HG02943 (cell line): ENCODE data around the gene IRF7.

Experiments used
- ATAC-seq: cut with Tn5 transposase; IDR thresholded peaks from one replicate; pipeline ENCODE4 v1.9.1; 2021; ENCODE audit warnings: mild to moderate bottlenecking, low read depth, moderate library complexity; ENCODE audit not compliant: unreplicated experiment

Gene IRF7

DNA sequence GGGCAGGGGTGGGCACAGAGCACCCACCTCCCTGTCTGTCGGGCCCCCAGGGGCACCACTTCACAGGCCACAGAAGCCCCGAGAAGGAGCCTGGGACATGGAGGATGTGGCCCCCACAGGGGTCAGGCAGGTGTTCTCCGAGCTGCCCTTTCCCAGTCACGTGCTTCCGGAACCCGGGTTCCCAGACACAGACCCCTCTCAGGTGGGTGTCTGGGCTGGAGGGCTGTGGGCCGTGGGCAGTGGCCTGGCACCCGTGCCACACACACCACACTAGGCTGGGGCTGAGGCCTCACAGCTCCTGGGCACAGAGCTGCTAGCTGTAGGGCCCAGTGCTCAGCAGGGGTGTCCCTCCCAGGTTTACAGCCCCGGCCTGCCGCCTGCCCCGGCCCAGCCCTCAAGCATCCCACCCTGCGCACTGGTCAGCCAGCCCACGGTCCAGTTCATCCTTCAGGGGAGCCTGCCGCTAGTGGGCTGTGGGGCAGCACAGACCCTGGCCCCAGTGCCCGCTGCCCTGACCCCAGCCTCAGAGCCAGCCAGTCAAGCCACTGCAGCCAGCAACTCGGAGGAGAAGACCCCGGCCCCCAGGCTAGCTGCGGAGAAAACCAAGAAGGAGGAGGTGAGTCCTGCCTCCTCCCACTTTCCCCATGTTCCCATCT, 5.5 kb downstream of the IRF7 start:
- ATAC-seq: no peak

DNA sequence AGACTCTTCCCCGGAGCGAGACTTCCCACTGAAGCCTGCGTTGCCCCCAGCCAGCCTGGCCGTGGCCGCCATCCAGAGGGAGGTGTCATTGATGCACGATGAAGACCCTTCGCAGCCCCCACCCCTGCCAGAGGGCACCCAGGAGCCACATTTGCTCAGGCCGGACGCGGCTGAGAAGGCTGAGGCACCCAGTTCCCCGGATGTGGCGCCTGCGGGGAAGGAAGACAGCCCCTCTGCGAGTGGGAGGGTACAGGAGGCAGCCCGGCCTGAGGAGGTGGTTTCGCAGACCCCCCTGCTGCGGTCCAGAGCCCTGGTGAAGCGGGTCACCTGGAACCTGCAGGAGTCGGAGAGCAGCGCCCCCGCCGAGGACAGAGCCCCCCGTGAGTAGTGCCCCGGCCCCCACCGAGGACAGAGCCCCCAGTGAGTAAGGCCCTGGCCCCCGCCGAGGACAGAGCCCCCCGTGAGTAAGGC, 6.4 kb downstream of the IRF7 start:
- no peak for ATAC-seq

DNA sequence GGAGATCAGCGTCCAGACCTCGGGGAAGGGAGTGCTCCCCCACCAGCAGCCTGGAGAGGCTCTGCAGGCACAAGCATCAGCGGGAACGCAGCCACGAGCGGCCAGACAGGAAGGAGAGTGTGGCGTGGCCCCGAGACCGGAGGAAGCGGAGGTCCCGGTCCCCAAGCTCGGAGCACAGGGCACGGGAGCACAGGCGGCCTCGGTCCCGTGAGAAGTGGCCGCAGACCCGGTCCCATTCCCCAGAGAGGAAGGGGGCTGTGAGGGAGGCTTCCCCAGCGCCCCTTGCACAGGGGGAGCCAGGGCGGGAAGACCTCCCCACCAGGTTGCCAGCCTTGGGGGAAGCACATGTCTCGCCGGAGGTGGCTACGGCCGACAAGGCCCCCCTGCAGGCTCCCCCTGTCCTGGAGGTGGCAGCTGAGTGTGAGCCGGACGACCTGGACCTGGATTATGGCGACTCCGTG, 6.9 kb downstream of the IRF7 start:
- ATAC-seq: no peak

DNA sequence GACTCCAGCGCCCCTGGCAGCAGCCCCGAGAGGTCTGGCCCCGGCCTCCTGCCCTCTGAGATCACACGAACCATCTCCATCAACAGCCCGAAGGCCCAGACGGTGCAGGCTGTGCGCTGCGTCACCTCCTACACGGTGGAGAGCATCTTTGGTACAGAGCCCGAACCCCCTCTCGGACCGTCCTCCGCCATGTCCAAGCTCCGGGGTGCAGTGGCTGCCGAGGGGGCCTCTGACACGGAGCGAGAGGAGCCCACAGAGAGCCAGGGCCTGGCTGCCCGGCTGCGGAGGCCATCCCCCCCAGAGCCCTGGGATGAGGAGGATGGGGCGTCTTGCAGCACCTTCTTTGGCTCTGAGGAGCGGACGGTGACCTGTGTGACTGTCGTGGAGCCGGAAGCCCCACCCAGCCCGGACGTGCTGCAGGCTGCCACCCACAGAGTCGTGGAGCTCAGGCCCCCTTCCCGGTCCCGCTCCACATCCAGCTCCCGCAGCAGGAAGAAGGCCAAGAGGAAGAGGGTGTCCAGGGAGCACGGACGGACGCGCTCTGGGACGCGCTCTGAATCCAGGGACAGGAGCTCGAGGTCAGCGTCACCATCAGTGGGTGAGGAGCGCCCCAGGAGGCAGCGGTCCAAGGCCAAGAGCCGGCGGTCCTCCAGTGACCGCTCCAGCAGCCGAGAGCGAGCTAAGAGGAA, 7.6 kb downstream of the IRF7 start:
- no peak for ATAC-seq

DNA sequence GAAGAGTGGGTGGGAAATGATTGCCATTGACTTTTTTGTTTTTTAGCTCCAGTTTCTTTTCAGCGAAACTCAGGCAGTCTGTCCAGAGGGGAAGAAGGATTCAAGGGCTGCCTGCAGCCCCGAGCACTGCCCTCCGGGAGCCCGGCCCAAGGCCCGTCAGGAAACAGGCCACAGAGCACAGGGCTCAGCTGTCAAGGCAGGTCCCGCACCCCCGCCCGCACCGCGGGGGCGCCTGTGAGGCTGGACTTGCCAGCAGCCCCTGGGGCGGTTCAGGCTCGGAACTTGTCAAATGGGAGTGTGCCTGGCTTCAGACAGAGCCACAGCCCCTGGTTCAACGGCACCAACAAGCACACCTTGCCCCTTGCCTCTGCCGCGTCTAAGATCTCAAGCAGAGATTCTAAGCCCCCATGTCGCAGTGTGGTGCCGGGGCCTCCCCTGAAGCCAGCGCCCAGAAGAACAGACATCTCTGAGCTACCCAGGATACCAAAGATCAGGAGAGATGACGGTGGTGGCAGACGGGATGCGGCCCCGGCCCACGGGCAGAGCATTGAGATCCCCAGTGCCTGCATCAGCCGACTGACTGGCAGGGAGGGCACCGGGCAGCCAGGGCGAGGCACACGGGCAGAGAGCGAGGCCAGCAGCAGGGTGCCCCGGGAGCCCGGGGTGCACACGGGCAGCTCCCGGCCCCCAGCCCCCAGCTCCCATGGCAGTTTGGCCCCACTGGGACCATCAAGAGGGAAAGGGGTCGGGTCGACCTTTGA, 8.6 kb downstream of the IRF7 start:
- ATAC-seq: no peak

DNA sequence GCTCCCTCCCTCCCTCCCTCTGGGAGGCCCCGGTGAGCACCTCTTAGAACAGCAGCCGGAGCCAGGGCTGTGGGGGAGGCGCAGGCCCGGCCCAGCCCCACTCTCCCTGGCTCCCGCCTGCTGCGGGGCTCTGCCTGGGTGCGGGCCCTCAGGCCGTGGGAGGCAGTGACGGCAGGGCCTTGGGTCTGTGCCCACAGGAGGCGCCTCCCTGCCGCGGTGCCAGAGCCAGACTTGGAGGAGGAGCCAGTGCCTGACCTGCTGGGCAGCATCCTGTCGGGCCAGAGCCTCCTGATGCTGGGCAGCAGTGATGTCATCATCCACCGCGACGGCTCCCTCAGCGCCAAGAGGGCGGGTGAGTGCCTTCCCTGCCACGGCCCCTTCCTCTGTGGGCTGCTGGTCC, 9.5 kb downstream of the IRF7 start:
- no peak for ATAC-seq

DNA sequence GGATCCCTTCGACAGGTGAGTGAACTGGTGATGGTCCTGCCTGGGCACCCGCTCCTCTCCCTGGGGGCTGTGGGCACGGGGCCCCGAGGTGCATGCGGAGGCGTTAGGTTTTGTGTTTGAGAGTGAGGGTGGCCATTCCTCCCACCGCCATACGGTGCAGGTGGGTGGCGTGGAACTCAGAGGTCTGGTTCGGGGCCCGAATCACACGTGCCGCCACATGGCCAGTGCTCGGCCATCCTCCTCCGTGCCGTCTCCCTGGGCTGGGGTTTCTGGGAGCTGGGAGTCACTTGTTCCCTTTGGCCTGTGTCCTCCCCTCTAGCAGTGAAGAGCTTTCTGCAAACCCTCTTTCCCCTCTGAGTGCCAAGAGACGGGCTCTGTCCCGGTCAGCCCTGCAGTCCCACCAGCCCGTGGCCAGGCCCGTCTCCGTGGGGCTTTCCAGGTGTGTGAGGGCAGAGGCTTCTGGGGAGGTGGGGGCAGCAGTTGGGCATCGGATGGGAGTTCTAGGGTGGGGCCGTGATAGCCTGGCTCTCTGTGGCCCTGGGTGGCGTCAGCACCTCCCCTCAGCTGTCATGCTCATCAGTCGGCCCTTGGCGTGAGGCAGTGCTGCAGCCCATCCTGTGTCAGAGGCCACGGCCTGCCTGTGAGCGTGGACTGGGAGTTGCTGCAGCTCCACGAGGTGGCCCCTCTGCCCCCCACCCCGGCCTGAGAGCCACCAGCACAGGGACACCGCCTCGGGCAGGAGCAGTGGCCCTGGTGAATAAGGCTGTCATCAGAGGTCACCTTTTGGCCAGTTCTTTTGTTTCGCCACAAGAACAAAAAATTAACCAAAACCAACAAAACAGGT, 10.2 kb downstream of the IRF7 start:
- ATAC-seq: no peak

DNA sequence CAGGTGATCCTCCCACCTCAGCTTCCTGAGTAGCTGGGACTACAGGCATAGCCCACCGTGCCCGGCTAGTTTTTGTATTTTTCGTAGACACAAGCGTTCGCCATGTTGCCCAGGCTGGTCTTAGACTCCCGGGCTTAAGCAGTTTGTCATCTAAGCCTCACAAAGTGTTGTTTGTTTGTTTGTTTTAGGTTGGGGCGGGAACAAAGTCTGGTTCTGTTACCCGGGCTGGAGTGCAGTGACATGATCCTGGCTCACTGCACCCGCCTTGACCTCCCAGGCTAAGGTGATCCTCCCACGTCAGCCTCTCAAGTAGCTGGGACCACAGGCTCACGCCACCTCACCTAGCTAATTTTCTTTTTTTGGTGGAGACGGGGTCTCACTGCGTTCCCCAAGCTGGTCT, 12.6 kb downstream of the IRF7 start:
- no peak for ATAC-seq

DNA sequence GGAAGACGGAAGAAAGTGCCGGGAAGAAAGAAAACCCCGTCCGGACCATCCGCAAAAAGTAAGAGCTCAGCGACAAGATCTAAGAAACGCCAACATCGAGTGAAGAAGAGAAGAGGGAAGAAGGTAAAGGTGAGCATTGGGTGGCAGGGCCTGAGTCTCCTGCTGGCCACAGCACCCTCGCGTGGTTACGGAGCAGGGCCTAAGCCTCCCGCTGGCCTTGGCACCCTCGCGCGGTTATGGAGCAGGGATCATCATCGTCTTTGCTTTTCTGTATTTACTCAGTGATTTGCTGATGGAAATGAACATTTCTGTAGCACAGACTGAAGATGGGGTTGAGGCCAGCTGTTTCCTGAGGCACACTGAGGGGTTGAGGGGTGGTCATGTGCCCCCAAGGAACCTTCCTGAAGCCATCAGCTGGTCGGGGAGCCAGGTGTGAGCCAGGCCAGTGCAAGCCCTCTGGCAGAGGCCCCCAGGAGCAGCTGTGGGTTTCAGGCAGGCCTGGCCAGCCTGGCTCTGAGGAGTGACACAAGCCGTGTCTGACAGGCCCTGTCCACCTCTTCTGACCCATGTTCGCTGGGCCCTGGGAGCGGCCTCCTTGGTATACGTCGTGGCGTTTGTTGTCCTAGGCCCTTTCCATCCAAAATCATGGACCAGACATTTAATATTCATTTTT, 14.0 kb downstream of the IRF7 start:
- ATAC-seq: no peak

DNA sequence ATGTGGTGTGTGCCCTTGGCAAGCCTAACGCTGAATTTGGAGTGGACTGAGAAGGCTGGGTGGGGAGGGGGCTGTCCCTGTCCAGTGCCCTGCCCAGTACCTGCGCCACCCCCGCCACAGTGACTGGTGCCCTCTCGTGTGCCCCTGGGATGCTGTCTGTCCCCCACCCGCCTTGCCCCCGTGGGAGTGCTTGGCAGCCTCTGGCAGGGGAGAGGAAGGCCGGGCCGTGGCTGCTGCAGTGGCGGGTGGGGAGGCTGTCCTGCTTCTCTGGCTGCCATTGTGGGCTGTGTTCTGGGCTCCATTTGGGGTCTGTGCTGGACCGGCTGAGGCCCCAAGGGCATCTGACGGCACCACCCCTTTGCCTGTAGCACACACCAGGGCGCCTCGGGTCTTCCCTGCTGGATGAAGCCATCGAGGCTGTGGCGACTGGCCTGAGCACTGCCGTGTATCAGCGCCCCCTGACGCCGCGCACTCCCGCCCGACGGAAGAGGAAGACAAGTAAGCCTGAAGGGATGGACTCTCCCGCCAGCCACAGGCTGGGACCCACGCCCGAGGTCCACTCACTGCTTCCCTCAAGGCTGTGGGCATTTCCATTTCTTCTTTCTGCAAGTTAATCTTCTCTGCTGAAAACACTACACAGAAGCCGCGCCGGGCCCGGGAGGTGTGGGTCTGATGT, 17.6 kb downstream of the IRF7 start:
- no peak for ATAC-seq

DNA sequence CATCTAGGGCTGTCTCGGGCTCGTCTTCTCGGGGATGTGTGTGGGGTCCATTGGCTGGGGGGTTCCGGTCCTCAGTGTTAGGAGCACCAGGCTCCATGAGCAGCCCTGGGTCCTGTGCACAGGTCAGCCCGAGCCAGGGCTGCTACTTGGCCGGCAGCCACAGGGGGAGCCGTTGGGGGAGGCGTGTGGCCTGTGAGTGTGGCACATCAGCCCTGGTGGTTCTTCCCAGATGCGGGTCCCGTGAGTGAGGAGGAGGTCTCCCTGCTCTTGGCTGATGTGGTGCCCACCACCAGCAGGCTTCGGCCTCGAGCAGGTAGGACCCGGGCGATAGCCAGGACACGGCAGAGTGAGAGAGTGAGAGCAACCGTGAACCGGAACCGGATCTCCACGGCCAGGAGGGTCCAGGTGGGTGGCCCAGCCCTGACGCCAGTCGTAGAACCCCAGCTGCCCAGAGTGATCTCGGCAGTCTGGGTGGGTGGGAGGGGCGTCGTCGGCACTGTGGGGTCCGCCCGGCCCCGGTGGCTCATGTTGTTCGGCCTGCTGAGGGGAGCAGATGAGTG, 18.5 kb downstream of the IRF7 start:
- no peak for ATAC-seq

DNA sequence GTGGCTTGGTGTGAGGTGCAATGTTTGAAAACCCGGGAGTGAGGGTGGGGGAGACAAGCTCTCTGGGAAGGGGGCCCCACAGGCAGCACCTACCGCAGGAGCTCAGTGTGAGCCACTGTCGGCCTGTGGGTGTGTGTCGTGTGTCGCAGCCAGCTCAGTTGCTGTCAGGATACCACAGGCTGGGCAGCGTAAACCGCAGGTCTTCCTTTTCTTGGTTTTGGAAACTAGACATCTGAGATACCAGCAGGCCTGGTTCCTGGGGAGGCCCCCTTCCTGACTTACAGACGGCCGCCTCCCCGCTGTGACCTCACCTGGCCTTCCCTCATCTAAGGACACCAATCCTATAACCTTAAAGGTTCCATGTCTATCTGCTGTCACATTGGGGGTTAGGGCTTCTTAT, 19.4 kb downstream of the IRF7 start:
- ATAC-seq: no peak

DNA sequence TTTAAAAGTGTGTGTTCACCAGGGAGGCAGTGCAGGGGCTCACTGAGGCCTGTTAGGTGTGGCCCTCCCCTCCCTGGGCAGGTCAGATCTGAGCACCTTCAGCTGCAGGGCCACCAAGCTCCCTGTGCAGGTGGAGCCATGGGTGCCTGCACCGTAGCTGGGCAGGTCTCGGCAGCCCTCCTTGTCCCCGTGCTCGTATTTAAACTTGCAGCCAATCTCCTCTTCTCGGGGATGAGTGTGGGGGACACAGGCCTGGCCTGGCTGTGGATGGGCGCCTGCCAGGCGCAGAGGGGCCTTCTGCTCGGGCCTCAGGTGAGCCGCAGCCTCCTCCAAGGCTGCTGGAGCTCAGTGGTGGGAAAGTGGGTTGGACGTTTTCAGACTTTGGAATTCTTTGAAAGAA, 20.4 kb downstream of the IRF7 start:
- ATAC-seq: no peak

DNA sequence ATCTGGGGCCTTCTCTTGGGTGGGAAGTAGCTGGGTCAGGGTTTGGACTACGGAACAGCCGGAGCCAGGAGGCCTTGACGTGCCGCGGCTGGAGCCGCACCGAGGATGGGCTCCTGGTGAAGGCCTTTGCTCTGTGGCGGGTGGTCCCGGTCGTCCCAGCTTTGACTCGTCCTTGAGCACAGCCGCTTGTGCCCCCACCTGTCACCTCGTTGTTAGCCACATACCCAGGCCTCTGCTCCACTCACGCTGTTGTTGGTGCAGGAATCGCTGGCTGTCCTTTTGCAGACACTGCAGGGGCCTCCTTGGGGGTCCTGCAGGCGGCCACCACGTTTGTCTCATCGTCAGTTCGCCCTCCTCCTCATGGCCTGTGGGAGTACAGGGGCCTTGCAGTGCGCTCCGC, 22.4 kb downstream of the IRF7 start:
- ATAC-seq: no peak

DNA sequence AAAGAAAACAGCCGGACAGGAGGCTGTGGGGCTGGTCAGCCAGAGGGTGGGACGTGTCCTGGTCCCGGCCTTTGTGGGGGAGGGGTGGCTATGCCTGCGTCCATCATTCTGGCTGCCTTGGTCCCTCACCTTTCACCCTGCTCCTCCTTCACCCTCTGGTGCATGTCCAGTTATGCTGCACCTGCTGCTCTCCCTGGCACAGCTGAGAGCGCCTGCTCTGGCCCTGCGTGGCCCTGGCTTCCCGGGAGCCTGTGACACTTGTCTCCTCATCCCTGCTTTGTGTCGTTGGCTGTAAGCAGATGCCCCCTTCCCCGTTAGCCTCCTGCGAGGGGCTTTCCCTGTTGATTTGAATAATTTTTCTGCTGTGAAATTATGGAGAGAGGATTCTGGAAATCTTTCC, 22.8 kb downstream of the IRF7 start:
- no peak for ATAC-seq

DNA sequence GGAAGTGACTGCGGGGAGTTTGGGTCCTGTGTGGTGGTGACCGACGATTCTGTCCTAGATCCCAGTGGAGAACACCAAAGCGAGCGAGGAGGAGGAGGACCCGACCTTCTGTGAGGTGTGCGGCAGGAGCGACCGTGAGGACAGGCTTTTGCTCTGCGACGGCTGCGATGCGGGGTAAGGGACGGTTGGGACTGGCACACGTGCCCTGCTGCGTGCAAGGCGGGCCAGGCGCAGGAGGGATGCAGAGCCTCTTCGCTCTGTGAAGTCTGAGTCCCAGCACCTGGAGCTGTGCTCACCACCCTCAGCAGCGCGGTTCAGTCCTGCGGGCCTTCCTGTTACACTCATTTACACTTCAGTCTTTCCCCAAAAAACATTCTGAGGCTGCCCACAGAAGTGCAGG, 23.2 kb downstream of the IRF7 start:
- ATAC-seq: no peak

DNA sequence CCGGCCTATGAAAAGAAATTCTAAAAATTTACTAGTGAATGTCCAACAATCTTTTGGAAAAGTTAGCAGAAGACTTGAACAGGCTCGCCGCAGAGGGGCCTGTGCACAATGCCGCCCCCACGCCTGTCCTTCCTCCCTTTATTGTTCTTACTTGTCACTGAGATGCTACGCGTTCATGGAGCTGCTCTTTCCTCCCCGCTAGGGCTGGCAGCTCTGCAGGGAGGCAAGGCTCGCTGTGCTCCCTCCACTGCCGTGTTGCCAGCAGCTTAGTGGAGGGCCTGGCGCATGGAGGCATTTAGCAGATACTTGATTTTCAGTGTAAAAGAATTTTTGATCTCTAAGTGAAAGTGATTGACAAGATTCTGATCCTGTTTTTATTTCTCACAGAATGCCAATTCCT, 24.8 kb downstream of the IRF7 start:
- no peak for ATAC-seq

DNA sequence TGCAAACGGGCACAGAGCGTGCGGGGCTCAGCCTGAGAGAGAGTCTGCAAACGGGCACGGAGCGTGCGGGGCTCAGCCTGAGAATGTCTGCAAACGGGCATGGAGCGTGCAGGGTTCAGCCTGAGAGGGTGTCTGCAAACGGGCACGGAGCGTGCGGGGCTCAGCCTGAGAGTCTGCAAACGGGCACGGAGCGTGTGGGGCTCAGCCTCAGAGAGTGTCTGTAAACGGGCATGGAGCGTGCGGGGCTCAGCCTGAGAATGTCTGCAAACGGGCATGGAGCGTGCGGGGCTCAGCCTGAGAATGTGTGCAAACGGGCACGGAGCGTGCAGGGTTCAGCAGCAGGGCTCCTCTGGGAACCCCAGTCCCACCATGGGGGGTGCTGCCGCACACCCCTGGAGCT, 26.0 kb downstream of the IRF7 start:
- ATAC-seq: no peak

DNA sequence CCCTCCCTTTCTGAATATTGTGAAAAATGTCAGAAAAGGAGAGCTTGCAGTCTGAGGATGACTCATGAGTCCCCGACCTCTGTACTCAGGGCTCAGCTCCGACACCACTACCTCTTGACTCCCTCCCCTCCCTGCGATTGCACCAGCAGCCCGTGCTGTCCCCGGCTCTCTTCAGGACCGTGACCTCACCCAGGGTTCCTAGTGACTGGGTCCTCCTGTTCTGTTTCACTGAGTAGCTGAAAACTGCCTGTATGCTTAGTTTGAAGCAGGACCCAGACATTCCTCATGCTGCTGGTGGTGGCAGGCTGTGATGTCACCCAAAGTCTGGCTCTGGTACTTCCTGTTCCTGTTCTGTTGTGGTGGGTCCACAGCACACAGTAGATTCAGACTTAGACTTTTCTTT, 27.8 kb downstream of the IRF7 start:
- ATAC-seq: no peak
